ENCODE results near the gene NR2E1. TPM values are rescaled to one million over a fixed set of nuclear protein-coding genes. Genes with fewer than 3 reads are reported as not detected.

NR2E1 gene
- total and polyA plus RNA-seq, 2 of the 13 experiments (the other 11 are each of a cell fraction or from before 2014, with no cell fraction given), result not detected

GRCh38 chr6:108166664-108167448 lies 1.0 kb downstream of the NR2E1 start:
- Histone ChIP-seq H3K4me3 (replicated peaks in 1 of 3; ENCODE audit: insufficient read depth in 1 of 3, low read depth in 2 of 3, low read length in 3 of 3) (no peak overlapping the region), H3K4me1 (ENCODE audit: insufficient read depth, low read length) (peaks cover 19% of the 10 kb centered on the region), H3K27ac (ENCODE audit: extremely low read length, insufficient read depth, low read length) (no peak overlapping the region), H3K27me3 (ENCODE audit: control insufficient read depth in 1 of 2, insufficient read depth in 2 of 2, low read length in 2 of 2) (peaks cover 10 to 67% of the 10 kb centered on the region in 2 experiments), H4K20me1 (ENCODE audit: insufficient read depth, low read length) (no peaks in the 10 kb centered on the region), H3K9me3 (ENCODE audit: low read length) (no peaks in the 10 kb centered on the region), H3K4me2 (ENCODE audit: low read depth, low read length) (no peak overlapping the region), H3K36me3 (replicated peaks in 1 of 2; ENCODE audit: control insufficient read depth in 1 of 2, insufficient read depth in 2 of 2, low read length in 2 of 2) (no peaks in the 10 kb centered on the region), H2AFZ (ENCODE audit: low read length) (no peak overlapping the region), H3K79me2 (ENCODE audit: insufficient read depth, low read length) (no peaks in the 10 kb centered on the region), H3K9ac (ENCODE audit: insufficient read depth, low read depth, low read length) (no peak overlapping the region)
- intact Hi-C loops (cut with micrococcal nuclease; ENCODE audit: unreplicated experiment), result no loop called here
- TF ChIP-seq ATF1 (CRISPR knock-in tag; IDR thresholded peaks at IDR 0.05) (no peak), RBFOX2 (IDR thresholded peaks at IDR 0.05; ENCODE audit: low read depth, low read length) (no peak), XRCC5 (optimal IDR thresholded peaks at IDR 0.05; ENCODE audit: low read length) (no peak), RFX1 (IDR thresholded peaks at IDR 0.05) (no peak), NFIC (IDR thresholded peaks at IDR 0.05; ENCODE audit: low read length) (no peak), ZNF7 (CRISPR knock-in tag; IDR thresholded peaks at IDR 0.05) (no peak), HNF1A (IDR thresholded peaks at IDR 0.05; ENCODE audit: low read depth) (no peak), HNF1A (CRISPR knock-in tag; IDR thresholded peaks at IDR 0.05; ENCODE audit: borderline replicate concordance) (no peak), CEBPB (IDR thresholded peaks at IDR 0.05; ENCODE audit: borderline replicate concordance, low read depth, low read length) (no peak), ZNF24 (IDR thresholded peaks at IDR 0.05) (no peak), CENPT (CRISPR knock-in tag; IDR thresholded peaks at IDR 0.05; ENCODE audit: low read depth) (no peak), HNRNPL (IDR thresholded peaks at IDR 0.05; ENCODE audit: low read depth, low read length) (no peak), RARG (CRISPR knock-in tag; IDR thresholded peaks at IDR 0.05; ENCODE audit: low read depth) (no peak)
- ChIA-PET POLR2A (no interaction called here), CTCF (ENCODE audit: low intra/inter-chr PET ratio, low total read pairs) (no interaction called here)
- FAIRE-seq (no peak), ATAC-seq (no peak), DNase-seq (ENCODE audit: low spot score) (no peak)
- BruUV-seq (replicated peaks), result no TSS peak
- in situ Hi-C loops (cut with HindIII; ENCODE audit: extremely low pct_ligation_motif_present, low pct_unique_long_range_greater_than_20kb), result no loop called here
- 75% methylated on average over 30 of the region's 58 CpGs for WGBS (ENCODE audit: low lambda C conversion rate)
